K562 (cell line): Measurements from ENCODE around the gene SRP72. TPM values are rescaled to one million over a fixed set of nuclear protein-coding genes. Genes with fewer than 3 reads are reported as not detected.
A peak's percentile ranks its signal among the peaks of the same experiment; 100 is the strongest.

Experiments
- ADNP ChIP-seq: fragments of 200-800 bp; sonication (Bioruptor generic); IDR thresholded peaks from 2 replicates; pipeline ENCODE4 v1.6.1; 2016; ENCODE audit warnings: missing genetic modification characterization, missing compliant biosample characterization
- CEBPB ChIP-seq: fragments of 450-650 bp; IDR thresholded peaks from 2 replicates; pipeline ENCODE4 v1.6.1; 2016; ENCODE audit warnings: missing genetic modification characterization, missing compliant biosample characterization
- EHMT2 ChIP-seq: fragments of 450-650 bp; IDR thresholded peaks from 2 replicates; pipeline ENCODE4 v1.6.1; 2018; ENCODE audit warnings: antibody characterized with exemption
- KDM2B ChIP-seq: fragments of 250-450 bp; sonication (Bioruptor Pico); IDR thresholded peaks from 2 replicates; pipeline ENCODE4 v1.8.0; 2021; ENCODE audit warnings: mild to moderate bottlenecking, moderate library complexity
- KLF1 ChIP-seq: fragments of 450-650 bp; IDR thresholded peaks from 2 replicates; pipeline ENCODE4 v1.6.1; 2016; ENCODE audit warnings: missing genetic modification characterization, missing compliant biosample characterization
- MBD2 ChIP-seq: sonication (generic); IDR thresholded peaks from 2 replicates; pipeline ENCODE4 v1.6.1; 2016; ENCODE audit warnings: low read depth, borderline replicate concordance
- NEUROD1 ChIP-seq: fragments of 150-350 bp; IDR thresholded peaks from 2 replicates; pipeline ENCODE4 v1.6.1; 2014; ENCODE audit warnings: borderline replicate concordance, low read length, low read depth; ENCODE audit not compliant: partially characterized antibody
- NFIC ChIP-seq: fragments of 450-650 bp; IDR thresholded peaks from 2 replicates; pipeline ENCODE4 v1.6.1; 2017; ENCODE audit warnings: mild to moderate bottlenecking, inconsistent platforms
- PHF21A ChIP-seq: fragments of 450-650 bp; IDR thresholded peaks from 2 replicates; pipeline ENCODE4 v1.6.1; 2017; ENCODE audit warnings: low read depth, borderline replicate concordance
- RBFOX2 ChIP-seq: fragments of 200-400 bp; formaldehyde crosslinking; IDR thresholded peaks from 2 replicates; pipeline ENCODE4 v1.6.1; 2017; ENCODE audit warnings: low read depth, mild to moderate bottlenecking, low read length, moderate library complexity
- SP2 ChIP-seq: IDR thresholded peaks from 2 replicates; pipeline ENCODE4 v1.6.1; 2011; ENCODE audit warnings: mild to moderate bottlenecking, low read depth, low read length, moderate library complexity; ENCODE audit not compliant: poor library complexity, severe bottlenecking; ENCODE audit errors: extremely low read depth
- SPI1 ChIP-seq: IDR thresholded peaks from 2 replicates; pipeline ENCODE4 v1.6.1; 2011; ENCODE audit warnings: low read depth, low read length, control low read depth, borderline replicate concordance
- TAF1 ChIP-seq: IDR thresholded peaks from 2 replicates; pipeline ENCODE4 v1.6.1; 2011; ENCODE audit warnings: mild to moderate bottlenecking, low read length, moderate library complexity; ENCODE audit not compliant: insufficient read depth, control insufficient read depth, severe bottlenecking; ENCODE audit errors: extremely low read depth
- TAF9B ChIP-seq: fragments of 450-650 bp; IDR thresholded peaks from 2 replicates; pipeline ENCODE4 v1.6.1; 2018; ENCODE audit warnings: mild to moderate bottlenecking; ENCODE audit not compliant: partially characterized antibody
- TEAD1 ChIP-seq, 2 experiments: fragments of 450-650 bp in 1 of 2; sonication (generic) in 1 of 2; formaldehyde crosslinking; IDR thresholded peaks; 2 replicates each; pipeline versions ENCODE4 v1.4.0 to v1.8.0; 2020 to 2022; ENCODE audit warnings: mild to moderate bottlenecking in 2 of 2, missing genetic modification reagents in 1 of 2
- YBX1 ChIP-seq: fragments of 450-650 bp; IDR thresholded peaks from 2 replicates; pipeline ENCODE4 v1.7.1; 2016; ENCODE audit warnings: mild to moderate bottlenecking
- polyA plus RNA-seq, 8 experiments: library from polyadenylated mRNA; depleted of rRNA in 4 of 8; stranded (reverse) in 5 of 8; unstranded in 3 of 8; fragments of >200 nt; fragmentation: Nextera tagmentation in 2 of 8; fragmentation: Illumina TruSeq in 1 of 8; extraction: Ambion mirVana in 2 of 8; extraction: Trizol in 1 of 8; gene quantifications; 2 replicates each; pipeline versions ENCODE4 v1.2.1 to v1.2.3, GENCODE V29; 2011 to 2014; ENCODE audit warnings: inconsistent platforms in 1 of 8, missing spikeins in 1 of 8
- total RNA-seq, 7 experiments: library from RNA; depleted of rRNA in 6 of 7; stranded (reverse); fragments of >200 nt in 6 of 7; fragmentation: Illumina TruSeq in 2 of 7; extraction: Trizol in 2 of 7; gene quantifications; 2 replicates each; pipeline versions ENCODE4 v1.2.1 to v1.2.3, GENCODE V29; 2011 to 2021; ENCODE audit warnings: low replicate concordance in 1 of 7
- TF ChIP-seq, protein P1 (sequence below): fragments of 450-650 bp; IDR thresholded peaks from 2 replicates; pipeline ENCODE4 v1.6.1; 2016; ENCODE audit warnings: mild to moderate bottlenecking
- TF ChIP-seq, protein P2 (sequence below): IDR thresholded peaks from 2 replicates; pipeline ENCODE4 v1.6.1; 2011; ENCODE audit warnings: borderline replicate concordance, low read depth, mild to moderate bottlenecking, moderate library complexity, low read length; ENCODE audit not compliant: insufficient read depth, poor library complexity, severe bottlenecking
- TF ChIP-seq, protein P3 (sequence below), 3 experiments: fragments of 200-800 bp in 1 of 3; fragments of 250-450 bp in 1 of 3; fragments of 450-650 bp in 1 of 3; sonication (Bioruptor Pico) in 1 of 3; sonication (Bioruptor generic) in 1 of 3; formaldehyde crosslinking in 1 of 3; IDR thresholded peaks; 2 replicates each; pipeline versions ENCODE4 v1.6.1 to v1.8.0; 2016 to 2022; ENCODE audit warnings: mild to moderate bottlenecking in 2 of 3, missing genetic modification characterization in 2 of 3, missing compliant biosample characterization in 1 of 3, moderate library complexity in 1 of 3

The SRP72 gene
- total and polyA plus RNA-seq, 9 of the 15 experiments (the other 6 are each of a cell fraction or from before 2014, with no cell fraction given): 124 to 341 (median 202) TPM

GRCh38 chr4:56530269-56531148, 63.1 kb downstream of the SRP72 start (continued):
- TF ChIP-seq, protein P1, sequence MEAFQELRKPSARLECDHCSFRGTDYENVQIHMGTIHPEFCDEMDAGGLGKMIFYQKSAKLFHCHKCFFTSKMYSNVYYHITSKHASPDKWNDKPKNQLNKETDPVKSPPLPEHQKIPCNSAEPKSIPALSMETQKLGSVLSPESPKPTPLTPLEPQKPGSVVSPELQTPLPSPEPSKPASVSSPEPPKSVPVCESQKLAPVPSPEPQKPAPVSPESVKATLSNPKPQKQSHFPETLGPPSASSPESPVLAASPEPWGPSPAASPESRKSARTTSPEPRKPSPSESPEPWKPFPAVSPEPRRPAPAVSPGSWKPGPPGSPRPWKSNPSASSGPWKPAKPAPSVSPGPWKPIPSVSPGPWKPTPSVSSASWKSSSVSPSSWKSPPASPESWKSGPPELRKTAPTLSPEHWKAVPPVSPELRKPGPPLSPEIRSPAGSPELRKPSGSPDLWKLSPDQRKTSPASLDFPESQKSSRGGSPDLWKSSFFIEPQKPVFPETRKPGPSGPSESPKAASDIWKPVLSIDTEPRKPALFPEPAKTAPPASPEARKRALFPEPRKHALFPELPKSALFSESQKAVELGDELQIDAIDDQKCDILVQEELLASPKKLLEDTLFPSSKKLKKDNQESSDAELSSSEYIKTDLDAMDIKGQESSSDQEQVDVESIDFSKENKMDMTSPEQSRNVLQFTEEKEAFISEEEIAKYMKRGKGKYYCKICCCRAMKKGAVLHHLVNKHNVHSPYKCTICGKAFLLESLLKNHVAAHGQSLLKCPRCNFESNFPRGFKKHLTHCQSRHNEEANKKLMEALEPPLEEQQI: no peak
- TF ChIP-seq, protein P2, sequence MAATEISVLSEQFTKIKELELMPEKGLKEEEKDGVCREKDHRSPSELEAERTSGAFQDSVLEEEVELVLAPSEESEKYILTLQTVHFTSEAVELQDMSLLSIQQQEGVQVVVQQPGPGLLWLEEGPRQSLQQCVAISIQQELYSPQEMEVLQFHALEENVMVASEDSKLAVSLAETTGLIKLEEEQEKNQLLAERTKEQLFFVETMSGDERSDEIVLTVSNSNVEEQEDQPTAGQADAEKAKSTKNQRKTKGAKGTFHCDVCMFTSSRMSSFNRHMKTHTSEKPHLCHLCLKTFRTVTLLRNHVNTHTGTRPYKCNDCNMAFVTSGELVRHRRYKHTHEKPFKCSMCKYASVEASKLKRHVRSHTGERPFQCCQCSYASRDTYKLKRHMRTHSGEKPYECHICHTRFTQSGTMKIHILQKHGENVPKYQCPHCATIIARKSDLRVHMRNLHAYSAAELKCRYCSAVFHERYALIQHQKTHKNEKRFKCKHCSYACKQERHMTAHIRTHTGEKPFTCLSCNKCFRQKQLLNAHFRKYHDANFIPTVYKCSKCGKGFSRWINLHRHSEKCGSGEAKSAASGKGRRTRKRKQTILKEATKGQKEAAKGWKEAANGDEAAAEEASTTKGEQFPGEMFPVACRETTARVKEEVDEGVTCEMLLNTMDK: no peak
- TF ChIP-seq PHF21A (no peak), KDM2B (CRISPR knock-in tag) (0 out of 2 replicates have a peak, but pooled peaks have one; percentile 54), RBFOX2 (peak; percentile 82), KLF1 (tag) (no peak), NFIC (no peak), MBD2 (0 out of 2 replicates have a peak, but pooled peaks have one; percentile 44), TAF9B (peak; percentile 68), TEAD1 (CRISPR knock-in tag; IDR thresholded peaks at IDR 0.05) (no peak; a peak in 1 of 4 replicates), ADNP (tag) (no peak), TAF1 (peak; percentile 87), SPI1 (no peak), CEBPB (tag) (no peak), EHMT2 (no peak), YBX1 (no peak), NEUROD1 (no peak), SP2 (no peak)
- TF ChIP-seq, protein P3, sequence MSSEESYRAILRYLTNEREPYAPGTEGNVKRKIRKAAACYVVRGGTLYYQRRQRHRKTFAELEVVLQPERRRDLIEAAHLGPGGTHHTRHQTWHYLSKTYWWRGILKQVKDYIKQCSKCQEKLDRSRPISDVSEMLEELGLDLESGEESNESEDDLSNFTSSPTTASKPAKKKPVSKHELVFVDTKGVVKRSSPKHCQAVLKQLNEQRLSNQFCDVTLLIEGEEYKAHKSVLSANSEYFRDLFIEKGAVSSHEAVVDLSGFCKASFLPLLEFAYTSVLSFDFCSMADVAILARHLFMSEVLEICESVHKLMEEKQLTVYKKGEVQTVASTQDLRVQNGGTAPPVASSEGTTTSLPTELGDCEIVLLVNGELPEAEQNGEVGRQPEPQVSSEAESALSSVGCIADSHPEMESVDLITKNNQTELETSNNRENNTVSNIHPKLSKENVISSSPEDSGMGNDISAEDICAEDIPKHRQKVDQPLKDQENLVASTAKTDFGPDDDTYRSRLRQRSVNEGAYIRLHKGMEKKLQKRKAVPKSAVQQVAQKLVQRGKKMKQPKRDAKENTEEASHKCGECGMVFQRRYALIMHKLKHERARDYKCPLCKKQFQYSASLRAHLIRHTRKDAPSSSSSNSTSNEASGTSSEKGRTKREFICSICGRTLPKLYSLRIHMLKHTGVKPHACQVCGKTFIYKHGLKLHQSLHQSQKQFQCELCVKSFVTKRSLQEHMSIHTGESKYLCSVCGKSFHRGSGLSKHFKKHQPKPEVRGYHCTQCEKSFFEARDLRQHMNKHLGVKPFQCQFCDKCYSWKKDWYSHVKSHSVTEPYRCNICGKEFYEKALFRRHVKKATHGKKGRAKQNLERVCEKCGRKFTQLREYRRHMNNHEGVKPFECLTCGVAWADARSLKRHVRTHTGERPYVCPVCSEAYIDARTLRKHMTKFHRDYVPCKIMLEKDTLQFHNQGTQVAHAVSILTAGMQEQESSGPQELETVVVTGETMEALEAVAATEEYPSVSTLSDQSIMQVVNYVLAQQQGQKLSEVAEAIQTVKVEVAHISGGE (CRISPR knock-in tag; IDR thresholded peaks at IDR 0.05): no peak
